Skeletal muscle satellite cell (primary cell): ENCODE measurements around the gene CCDC88B.

ENCODE experiments used
- H3K27me3 ChIP-seq: 2 replicates; pipeline ENCODE4 v1.7.0; 2013; ENCODE audit warnings: low read length; ENCODE audit not compliant: control insufficient read depth, insufficient read depth
- H3K36me3 ChIP-seq: 2 replicates; pipeline ENCODE4 v1.7.0; 2013; ENCODE audit warnings: mild to moderate bottlenecking, control low read depth, low read length; ENCODE audit not compliant: insufficient read depth
- H3K4me1 ChIP-seq: 2 replicates; pipeline ENCODE4 v1.7.0; 2013; ENCODE audit warnings: low read length; ENCODE audit not compliant: control insufficient read depth, insufficient read depth
- H3K4me2 ChIP-seq: 2 replicates; pipeline ENCODE4 v1.7.0; 2013; ENCODE audit warnings: mild to moderate bottlenecking, low read length
- H3K4me3 ChIP-seq: 2 replicates; pipeline ENCODE4 v1.7.0; 2013; ENCODE audit warnings: low read length
- H3K9ac ChIP-seq: 2 replicates; pipeline ENCODE4 v1.7.0; 2013; ENCODE audit warnings: mild to moderate bottlenecking, low read depth, low read length, moderate library complexity
- H3K9me3 ChIP-seq: replicated peaks from 2 replicates; pipeline ENCODE4 v1.7.0; 2013; ENCODE audit warnings: mild to moderate bottlenecking, control low read depth, low read length

Gene CCDC88B

GRCh38 chr11:64341851-64342791 is 2.1 kb downstream of the CCDC88B start:
- Histone ChIP-seq H3K9me3 (no peaks in the 10 kb centered on the region), H3K4me3 (peak overlapping the region; percentile 73), H3K4me1 (peaks cover 6% of the 10 kb centered on the region), H3K4me2 (peak overlapping the region; percentile 91), H3K36me3 (no peaks in the 10 kb centered on the region), H3K9ac (peak overlapping the region; percentile 84), H3K27me3 (no peaks in the 10 kb centered on the region)

GRCh38 chr11:64342869-64343745 is 3.1 kb downstream of the CCDC88B start:
- Histone ChIP-seq H3K4me1 (peaks cover 6% of the 10 kb centered on the region), H3K4me3 (peak overlapping the region; percentile 46), H3K27me3 (no peaks in the 10 kb centered on the region), H3K9ac (no peak overlapping the region), H3K36me3 (no peaks in the 10 kb centered on the region), H3K9me3 (no peaks in the 10 kb centered on the region), H3K4me2 (peak overlapping the region; percentile 91)

GRCh38 chr11:64343767-64344559 is 4.0 kb downstream of the CCDC88B start:
- Histone ChIP-seq H3K36me3 (no peaks in the 10 kb centered on the region), H3K4me3 (no peak overlapping the region), H3K9ac (no peak overlapping the region)

GRCh38 chr11:64344787-64345186 is 4.8 kb downstream of the CCDC88B start:
- H3K4me2 ChIP-seq = no peak overlapping the region
- H3K27me3 ChIP-seq = peaks cover 4% of the 10 kb centered on the region
- no peak overlapping the region for H3K4me3 ChIP-seq
- H3K9ac ChIP-seq = no peak overlapping the region
- H3K4me1 ChIP-seq = peaks cover 11% of the 10 kb centered on the region
- H3K9me3 ChIP-seq = no peaks in the 10 kb centered on the region
- no peaks in the 10 kb centered on the region for H3K36me3 ChIP-seq

More at GRCh38 chr11:64343767-64344559, 4.0 kb downstream of the CCDC88B start:
- Histone ChIP-seq H3K4me1 (peaks cover 11% of the 10 kb centered on the region), H3K27me3 (peaks cover 4% of the 10 kb centered on the region), H3K4me2 (no peak overlapping the region), H3K9me3 (no peaks in the 10 kb centered on the region)

GRCh38 chr11:64347193-64347867 is 7.3 kb downstream of the CCDC88B start:
- Histone ChIP-seq H3K4me2 (no peak overlapping the region), H3K4me3 (no peak overlapping the region), H3K9me3 (no peaks in the 10 kb centered on the region), H3K36me3 (no peaks in the 10 kb centered on the region), H3K27me3 (peaks cover 13% of the 10 kb centered on the region), H3K4me1 (peaks cover 5% of the 10 kb centered on the region), H3K9ac (no peak overlapping the region)

GRCh38 chr11:64348383-64349024 is 8.5 kb downstream of the CCDC88B start:
- H3K9me3 ChIP-seq = no peaks in the 10 kb centered on the region
- no peak overlapping the region for H3K4me3 ChIP-seq
- H3K4me1 ChIP-seq = peaks cover 4% of the 10 kb centered on the region
- no peak overlapping the region for H3K9ac ChIP-seq
- H3K36me3 ChIP-seq = no peaks in the 10 kb centered on the region
- H3K27me3 ChIP-seq = peaks cover 24% of the 10 kb centered on the region
- H3K4me2 ChIP-seq = no peak overlapping the region

GRCh38 chr11:64349025-64349387 is 9.0 kb downstream of the CCDC88B start:
- H3K4me1 ChIP-seq = peaks cover 4% of the 10 kb centered on the region
- H3K9ac ChIP-seq = no peak overlapping the region
- peaks cover 27% of the 10 kb centered on the region for H3K27me3 ChIP-seq
- no peaks in the 10 kb centered on the region for H3K36me3 ChIP-seq
- H3K4me3 ChIP-seq = no peak overlapping the region
- H3K4me2 ChIP-seq = no peak overlapping the region
- no peaks in the 10 kb centered on the region for H3K9me3 ChIP-seq

- Histone ChIP-seq H3K27me3 (peaks cover 27% of the 10 kb centered on the region), H3K4me1 (peaks cover 4% of the 10 kb centered on the region), H3K4me3 (no peak overlapping the region), H3K9ac (no peak overlapping the region), H3K36me3 (no peaks in the 10 kb centered on the region), H3K4me2 (no peak overlapping the region), H3K9me3 (no peaks in the 10 kb centered on the region)
These were observed 9.4 kb downstream of the CCDC88B start for GRCh38 chr11:64349404-64349803.

GRCh38 chr11:64351136-64351631 is 11.2 kb downstream of the CCDC88B start:
- H3K9ac ChIP-seq = no peak overlapping the region
- peaks cover 9% of the 10 kb centered on the region for H3K4me1 ChIP-seq
- H3K4me3 ChIP-seq = no peak overlapping the region
- no peaks in the 10 kb centered on the region for H3K9me3 ChIP-seq
- no peak overlapping the region for H3K4me2 ChIP-seq
- peaks cover 27% of the 10 kb centered on the region for H3K27me3 ChIP-seq
- H3K36me3 ChIP-seq = no peaks in the 10 kb centered on the region
